GM21447 (cell line): Measurements from ENCODE around the gene B3GNT8.
"Not testable (repeated sequence)": the region's sequence is repeated elsewhere in the genome, so short reads cannot be mapped to it uniquely, and the experiment has no call there.

Experiments used
- ATAC-seq: cut with Tn5 transposase; IDR thresholded peaks from one replicate; pipeline ENCODE4 v1.9.1; 2021; ENCODE audit not compliant: unreplicated experiment

B3GNT8 gene

DNA sequence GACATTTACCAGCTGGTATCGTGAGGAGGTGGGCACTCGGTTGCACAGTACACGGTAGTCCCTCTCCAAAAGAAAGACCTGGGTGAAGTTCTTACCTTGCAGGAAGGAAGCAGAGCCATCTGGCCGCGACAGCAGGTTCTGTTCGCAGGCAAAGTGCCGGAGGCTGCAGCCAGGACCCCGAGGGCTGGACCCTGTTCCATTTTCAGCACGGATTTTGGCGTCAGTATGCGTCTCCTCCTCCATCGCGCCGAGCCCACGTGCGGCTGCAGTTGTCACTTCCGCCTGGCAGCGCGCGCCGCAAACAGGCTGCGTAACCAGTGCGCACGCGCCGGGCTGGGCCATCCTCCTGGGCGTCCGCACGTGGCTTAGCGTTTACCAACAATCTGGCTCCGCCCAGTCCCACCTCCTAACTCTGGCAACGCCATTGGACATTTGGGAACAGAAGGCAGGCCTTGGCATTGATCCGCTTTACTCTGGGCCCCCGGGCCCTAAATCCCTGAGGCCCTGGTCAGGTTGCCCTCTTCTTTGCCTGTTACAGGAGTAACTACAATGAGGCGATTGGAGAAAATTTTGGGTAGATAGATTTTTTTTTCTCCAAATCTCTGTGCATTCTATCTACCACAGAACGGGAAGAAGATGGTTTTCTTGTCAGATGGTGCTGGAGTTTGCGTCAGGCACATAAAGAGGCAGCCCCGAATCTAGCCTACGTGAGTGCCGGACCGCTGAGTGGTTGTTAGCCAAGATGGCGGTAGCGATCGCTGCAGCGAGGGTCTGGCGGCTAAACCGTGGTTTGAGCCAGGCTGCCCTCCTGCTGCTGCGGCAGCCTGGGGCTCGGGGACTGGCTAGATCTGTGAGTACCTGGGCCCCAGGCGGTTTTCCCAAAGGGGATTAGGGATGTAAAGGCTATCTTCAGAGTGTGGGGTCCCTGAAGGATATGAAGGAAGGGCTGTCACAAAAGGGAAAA, 29.8 kb downstream of the B3GNT8 start, which contains the start of the genes BCKDHA and EXOSC5:
Gene BCKDHA (plus strand): TSS at position 733 of the 964 bp plus-strand sequence. CDS start 10 bp downstream, at position 743.
Gene EXOSC5 (minus strand): TSS at position 274 of the 964 bp plus-strand sequence. CDS start 31 bp downstream, at position 243.
- peak; percentile 81 for ATAC-seq

DNA sequence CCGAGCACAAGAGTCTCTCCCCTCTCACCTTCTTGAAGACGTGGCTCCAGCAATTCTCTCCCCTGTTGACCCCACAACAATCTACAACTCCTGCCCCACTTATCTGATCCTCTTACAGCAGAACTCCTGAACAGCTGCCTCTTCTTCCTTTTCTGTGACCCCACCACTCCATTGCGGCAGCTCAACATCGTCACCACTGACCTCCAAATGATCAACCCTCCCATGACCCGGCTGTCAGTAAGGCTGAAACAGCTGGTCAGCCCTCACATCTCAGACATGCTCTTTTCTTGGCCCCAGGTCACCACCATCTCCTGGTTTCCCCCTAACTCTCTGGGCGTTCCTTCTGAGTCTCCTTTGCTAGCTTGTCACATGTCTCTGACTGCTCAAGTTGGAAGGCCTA, 31.8 kb downstream of the B3GNT8 start:
- ATAC-seq = no peak

DNA sequence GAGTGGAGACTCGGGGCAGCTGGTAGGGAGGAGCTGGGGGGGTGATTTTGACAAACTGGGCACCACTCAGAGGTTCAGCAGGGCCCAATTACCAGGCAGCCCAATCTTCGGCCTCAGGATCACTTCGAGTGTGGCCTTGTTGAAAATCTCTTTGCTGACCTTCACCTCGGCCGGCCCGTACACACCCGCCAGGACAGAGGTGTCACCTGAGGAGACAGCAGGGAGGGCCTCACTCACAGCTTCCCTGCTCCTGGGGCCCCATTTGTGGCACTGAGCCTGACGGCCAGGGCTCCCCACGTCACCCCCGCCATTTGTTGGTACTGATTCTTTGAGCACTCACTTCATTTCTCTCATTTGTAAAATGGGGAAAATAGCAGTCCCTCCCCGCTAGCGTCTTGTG, 34.4 kb downstream of the B3GNT8 start:
- ATAC-seq = no peak

DNA sequence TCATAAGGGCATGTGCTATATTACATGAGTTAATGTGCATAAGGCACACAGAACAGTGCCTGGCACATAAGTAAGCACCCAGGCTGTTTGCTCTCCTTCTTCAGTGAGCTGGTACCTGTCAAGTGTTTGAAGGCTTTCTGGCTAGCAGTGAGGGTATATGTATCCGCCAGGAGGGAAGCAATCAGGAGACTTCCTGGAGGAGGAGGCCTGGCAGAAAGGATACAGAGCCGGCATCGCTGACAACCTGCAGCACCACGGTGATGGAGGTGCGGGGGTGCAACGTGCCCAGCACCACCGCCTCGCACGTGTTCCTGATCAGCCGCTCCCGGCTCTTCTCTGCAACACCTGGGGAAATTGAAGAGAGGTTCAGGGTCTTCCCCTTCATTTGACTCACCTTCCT, 35.6 kb downstream of the B3GNT8 start:
- no peak for ATAC-seq

DNA sequence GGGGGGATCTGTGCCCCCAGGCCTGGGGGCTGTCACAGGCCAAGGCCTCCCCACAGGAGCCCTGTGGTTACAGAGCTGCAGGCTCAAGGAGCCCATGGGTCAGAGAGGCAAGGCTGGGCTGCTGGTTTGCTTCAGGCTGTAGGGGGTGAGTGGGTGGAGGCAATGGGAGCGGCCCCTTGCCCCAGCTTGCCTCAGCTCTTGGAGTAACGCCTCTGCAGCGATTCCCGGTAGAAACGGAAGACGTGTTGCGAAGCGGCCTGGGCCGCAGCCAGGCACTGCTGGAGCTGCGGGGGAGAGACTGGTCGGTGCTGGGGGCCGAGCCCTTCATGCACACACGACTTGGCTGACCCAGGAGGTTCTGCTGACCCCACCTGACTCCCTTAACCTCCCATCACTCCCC, 40.7 kb downstream of the B3GNT8 start:
- ATAC-seq = no peak

DNA sequence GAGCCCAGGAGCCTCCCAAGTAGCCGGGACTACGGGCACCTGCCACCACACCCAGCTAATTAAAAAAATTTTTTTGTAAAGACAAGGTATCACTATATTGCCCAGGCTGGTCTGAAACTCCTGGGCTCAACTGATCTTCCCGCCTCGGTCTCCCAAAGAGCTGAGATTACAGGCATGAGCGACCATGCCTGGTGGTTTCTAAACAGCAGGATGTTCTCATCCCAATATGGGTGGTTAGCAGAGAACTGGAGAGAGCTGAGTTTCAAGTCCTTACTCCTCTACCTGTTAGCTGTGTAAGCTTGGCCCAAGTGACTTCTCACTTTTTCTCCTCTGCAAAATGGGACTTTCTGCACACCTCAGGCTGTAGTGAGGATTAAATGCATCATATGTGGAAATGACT, 42.8 kb downstream of the B3GNT8 start:
- ATAC-seq = no peak

DNA sequence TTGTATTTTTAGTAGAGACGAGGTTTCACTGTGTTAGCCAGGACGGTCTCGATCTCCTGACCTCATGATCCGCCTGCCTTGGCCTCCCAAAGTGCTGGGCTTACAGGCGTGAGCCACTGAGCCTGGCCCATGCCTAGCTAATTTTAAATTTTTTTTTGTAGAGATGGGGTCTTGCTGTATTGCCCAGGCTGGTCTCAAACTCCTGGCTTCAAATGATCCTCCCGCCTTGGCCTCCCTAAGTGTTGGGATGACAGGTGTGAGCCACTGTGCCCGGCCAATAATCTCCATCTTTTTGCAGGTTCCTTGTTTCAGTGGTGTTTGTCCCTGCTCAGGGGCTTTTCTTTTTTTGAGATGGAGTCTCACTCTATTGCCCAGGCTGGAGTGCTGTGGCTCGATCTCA, 45.6 kb downstream of the B3GNT8 start:
- ATAC-seq = not testable (repeated sequence)

DNA sequence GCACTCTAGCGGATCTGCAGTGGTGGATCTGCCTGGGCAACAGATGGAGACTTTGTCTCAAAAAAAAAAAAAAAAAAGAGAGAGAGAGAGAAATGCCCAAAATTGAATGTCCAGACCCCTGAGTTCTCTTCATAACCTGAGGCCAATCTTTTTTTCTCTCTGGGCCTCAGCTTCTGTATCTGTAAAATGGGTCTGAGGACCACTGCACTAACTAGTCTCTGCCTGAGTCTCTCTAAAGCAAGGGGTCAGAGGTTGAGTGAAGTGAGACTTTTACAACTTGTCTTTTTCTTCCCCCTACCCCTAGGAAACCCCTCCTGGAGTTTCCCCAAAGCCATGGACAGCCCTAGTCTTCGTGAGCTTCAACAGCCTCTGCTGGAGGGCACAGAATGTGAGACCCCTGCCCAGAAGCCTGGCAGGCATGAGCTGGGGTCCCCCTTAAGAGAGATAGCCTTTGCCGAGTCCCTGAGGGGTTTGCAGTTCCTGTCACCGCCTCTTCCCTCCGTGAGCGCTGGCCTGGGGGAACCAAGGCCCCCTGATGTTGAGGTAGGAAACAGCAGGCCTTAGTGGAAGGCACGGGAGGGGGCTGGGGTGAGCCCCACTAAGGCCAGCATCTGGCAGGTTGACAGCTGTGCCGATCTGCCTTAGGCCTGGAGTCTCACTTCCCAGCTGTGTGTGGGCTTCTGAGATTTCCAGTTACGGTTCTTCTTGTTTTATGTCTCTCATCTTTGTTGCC, 49.0 kb downstream of the B3GNT8 start:
- peak; percentile 62 for ATAC-seq

DNA sequence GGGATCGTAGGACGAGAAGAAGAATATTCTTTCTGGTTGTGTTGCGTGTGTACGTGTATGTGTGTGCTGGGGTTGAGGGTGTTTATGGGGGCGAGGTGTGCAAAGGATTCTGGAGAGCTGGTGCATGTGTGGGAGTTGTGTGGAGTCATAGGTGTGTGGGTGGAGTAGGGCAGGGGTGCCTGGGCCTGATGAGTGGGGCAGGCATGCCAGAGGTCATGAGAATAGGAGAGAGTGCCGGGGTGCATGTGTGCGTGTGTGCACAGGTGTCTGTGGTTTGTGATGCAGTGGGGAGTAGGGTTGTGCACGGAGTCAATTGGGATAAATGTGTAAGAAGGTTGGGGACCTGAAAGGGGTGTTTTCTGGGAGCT, 50.2 kb downstream of the B3GNT8 start:
- ATAC-seq = no peak

DNA sequence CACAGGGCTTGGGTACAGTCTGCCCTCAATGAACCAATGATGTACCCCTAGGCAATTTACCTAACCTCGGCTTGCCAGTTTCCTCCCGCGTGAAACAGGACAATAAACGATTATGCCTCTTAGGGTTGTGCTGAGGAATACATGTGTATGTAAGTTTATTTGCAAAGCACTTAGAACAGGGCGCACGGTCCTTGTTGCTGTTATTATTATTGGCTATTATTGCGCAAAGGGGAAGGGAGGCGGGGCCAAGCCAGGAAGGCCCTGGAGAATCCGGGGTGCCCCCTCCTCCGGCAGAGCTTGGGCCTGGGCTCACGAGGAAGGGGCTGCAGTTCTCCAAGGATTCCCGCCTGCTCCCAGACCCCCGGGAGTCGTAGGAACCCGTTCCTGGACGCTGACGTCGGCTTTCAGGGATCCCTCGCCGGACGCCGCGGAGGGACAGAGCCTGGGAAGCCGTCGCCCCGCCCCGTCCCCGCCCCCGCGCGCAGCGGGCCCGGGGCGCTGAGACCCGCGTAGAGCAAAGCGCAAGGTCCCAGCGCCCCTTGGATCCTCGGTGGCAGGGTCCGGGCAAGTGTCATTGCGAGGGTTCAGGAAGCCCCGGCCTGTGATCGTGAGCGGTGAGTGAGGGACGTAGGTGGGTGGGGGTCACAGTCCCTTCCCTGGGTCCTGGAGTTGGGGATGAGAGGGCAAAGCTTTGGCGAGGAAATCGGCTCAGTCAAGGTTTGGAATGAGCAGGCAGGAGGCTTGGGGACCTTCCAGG, 50.8 kb downstream of the B3GNT8 start, which contains the start of gene TMEM91:
Gene TMEM91 (plus strand): TSS at position 293 of the 757 bp plus-strand sequence. CDS start 1,777 bp downstream, outside the sequence.
- ATAC-seq = no peak
